Measurements from ENCODE around the gene CLASP2.

Gene CLASP2

GRCh38 chr3:33636125-33636850 lies 81.8 kb downstream of the CLASP2 start:
- peak; percentile 75 for DNase-seq

GRCh38 chr3:33634262-33634661 lies 83.8 kb downstream of the CLASP2 start:
- DNase-seq = no peak

- no peak for DNase-seq
These were observed 88.8 kb downstream of the CLASP2 start for GRCh38 chr3:33629219-33629618.

GRCh38 chr3:33624756-33625155 lies 93.3 kb downstream of the CLASP2 start:
- no peak for DNase-seq

- DNase-seq = no peak
These were observed 105.0 kb downstream of the CLASP2 start for GRCh38 chr3:33613041-33613440.

- DNase-seq = no peak
These were observed 105.4 kb downstream of the CLASP2 start for GRCh38 chr3:33612607-33613006.

- no peak for DNase-seq
These were observed 115.2 kb downstream of the CLASP2 start for GRCh38 chr3:33602829-33603228.

- peak in 1 of 2 experiments; percentile 22 for DNase-seq
These were observed 120.8 kb downstream of the CLASP2 start for GRCh38 chr3:33597257-33597689.

- DNase-seq = no peak
These were observed 125.1 kb downstream of the CLASP2 start for GRCh38 chr3:33592999-33593398.

GRCh38 chr3:33590541-33590940 lies 127.5 kb downstream of the CLASP2 start:
- DNase-seq = no peak

GRCh38 chr3:33586402-33586801 lies 131.7 kb downstream of the CLASP2 start:
- no peak for DNase-seq

- no peak for DNase-seq
These were observed 135.8 kb downstream of the CLASP2 start for GRCh38 chr3:33582234-33582633.

- DNase-seq = no peak
These were observed 136.4 kb downstream of the CLASP2 start for GRCh38 chr3:33581666-33582065.

- DNase-seq = no peak
These were observed 138.2 kb downstream of the CLASP2 start for GRCh38 chr3:33579840-33580239.

- DNase-seq = no peak
These were observed 138.9 kb downstream of the CLASP2 start for GRCh38 chr3:33579178-33579510.

GRCh38 chr3:33578325-33579177 lies 139.5 kb downstream of the CLASP2 start:
- DNase-seq = no peak

- no peak for DNase-seq
These were observed 140.5 kb downstream of the CLASP2 start for GRCh38 chr3:33577588-33577987.

GRCh38 chr3:33577173-33577572 lies 140.9 kb downstream of the CLASP2 start:
- no peak for DNase-seq

- DNase-seq = no peak
These were observed 142.7 kb downstream of the CLASP2 start for GRCh38 chr3:33575311-33575710.

- no peak for DNase-seq
These were observed 160.2 kb downstream of the CLASP2 start for GRCh38 chr3:33557829-33558228.

- no peak for DNase-seq
These were observed 160.8 kb downstream of the CLASP2 start for GRCh38 chr3:33557279-33557678.

GRCh38 chr3:33547101-33547500 lies 171.0 kb downstream of the CLASP2 start:
- DNase-seq = no peak

GRCh38 chr3:33544126-33544525 lies 173.9 kb downstream of the CLASP2 start:
- no peak for DNase-seq

- no peak for DNase-seq
These were observed 174.5 kb downstream of the CLASP2 start for GRCh38 chr3:33543601-33544000.
